Stomach smooth muscle (tissue), 2 donors: ENCODE data around the gene SRPK1.

Experiments used
- H3K27ac ChIP-seq: one replicate; pipeline ENCODE4 v1.7.0; 2013; ENCODE audit warnings: mild to moderate bottlenecking, low read length, inconsistent platforms
- H3K27me3 ChIP-seq, 2 donors: one replicate each; pipeline ENCODE4 v1.7.0; 2013; ENCODE audit warnings: low read length in 2 of 2; ENCODE audit not compliant: insufficient read depth in 2 of 2, control insufficient read depth in 1 of 2
- H3K36me3 ChIP-seq, 2 donors: one replicate each; pipeline ENCODE4 v1.7.0; 2013; ENCODE audit warnings: low read length in 2 of 2; ENCODE audit not compliant: control insufficient read depth in 2 of 2, insufficient read depth in 2 of 2
- H3K4me1 ChIP-seq: one replicate; pipeline ENCODE4 v1.7.0; 2013; ENCODE audit warnings: low read length; ENCODE audit not compliant: control insufficient read depth, insufficient read depth
- H3K4me3 ChIP-seq, 2 donors: one replicate each; pipeline ENCODE4 v1.7.0; 2013; ENCODE audit warnings: low read length in 2 of 2
- H3K9ac ChIP-seq, 2 donors: one replicate each; pipeline ENCODE4 v1.7.0; 2013; ENCODE audit warnings: low read length in 2 of 2, mild to moderate bottlenecking in 1 of 2
- H3K9me3 ChIP-seq, 2 donors: one replicate each; pipeline ENCODE4 v1.7.0; 2013; ENCODE audit warnings: low read length in 2 of 2; ENCODE audit not compliant: control insufficient read depth in 2 of 2
- donor health status: healthy.
- donor health status: Pancreatic carcinoma.

SRPK1 gene

DNA sequence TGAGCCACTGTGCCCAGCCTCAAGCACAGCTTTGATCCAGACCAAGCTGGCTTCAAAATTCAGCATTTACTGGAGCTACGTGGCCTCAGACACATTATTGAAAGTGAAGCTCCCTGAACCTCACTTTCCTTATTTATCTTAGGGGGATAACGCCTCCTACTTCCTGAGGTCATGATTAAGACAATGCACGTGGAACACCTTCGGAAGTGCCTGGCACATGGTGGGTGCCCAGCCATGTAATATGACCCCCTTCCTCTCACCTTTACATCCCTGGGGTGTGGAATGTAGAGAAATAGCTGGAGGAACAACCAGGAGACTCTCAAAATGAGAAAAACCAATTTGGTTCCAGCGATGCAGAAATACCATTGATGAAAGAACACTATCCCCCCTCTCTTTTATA, 122.2 kb downstream of the SRPK1 start:
- Histone ChIP-seq H3K27ac (no peak overlapping the region), H3K4me1 (no peaks in the 10 kb centered on the region), H3K4me3 (no peak overlapping the region), H3K36me3 (no peaks in the 10 kb centered on the region), H3K27me3 (peaks cover 0 to 21% of the 10 kb centered on the region in 2 donors), H3K9ac (no peak overlapping the region), H3K9me3 (no peaks in the 10 kb centered on the region)

DNA sequence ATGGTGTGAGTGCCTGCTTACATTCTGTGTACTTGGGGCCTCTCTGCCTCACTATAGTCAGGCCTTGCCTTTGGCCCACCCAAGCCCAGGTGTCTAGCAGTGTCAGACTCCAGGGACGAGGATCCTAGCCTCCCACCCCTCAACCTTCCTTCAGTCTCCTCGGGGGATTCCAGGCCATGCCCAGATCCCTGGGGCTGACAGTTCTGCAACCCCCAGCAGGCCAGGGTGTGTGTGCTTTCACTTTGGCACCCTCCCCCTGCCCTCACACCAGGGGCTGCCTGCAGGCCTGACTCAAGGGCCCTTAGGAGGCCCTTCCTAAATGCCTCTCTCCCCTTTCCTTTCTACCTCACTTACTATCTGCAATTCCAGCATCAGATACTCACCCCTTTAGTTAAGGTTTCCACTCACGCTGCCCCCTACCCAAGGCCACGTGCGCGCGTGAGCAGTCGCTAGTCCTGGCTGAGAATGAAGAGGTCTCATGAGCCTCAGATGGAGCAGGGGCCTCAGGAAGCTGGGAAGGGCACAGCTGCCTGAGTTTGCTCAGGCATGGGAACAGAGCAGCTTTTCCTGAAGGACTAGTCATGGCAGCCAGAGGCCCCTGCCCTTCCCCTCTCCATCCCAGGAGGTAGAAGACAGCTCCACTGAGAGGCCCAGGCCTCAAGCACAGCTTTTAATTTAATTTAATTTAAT, 122.9 kb downstream of the SRPK1 start:
- no peak overlapping the region for H3K4me3 ChIP-seq
- no peak overlapping the region for H3K27ac ChIP-seq
- H3K27me3 ChIP-seq = peaks cover 0 to 25% of the 10 kb centered on the region in 2 donors
- no peaks in the 10 kb centered on the region for H3K9me3 ChIP-seq
- no peaks in the 10 kb centered on the region for H3K4me1 ChIP-seq
- no peaks in the 10 kb centered on the region for H3K36me3 ChIP-seq
- no peak overlapping the region for H3K9ac ChIP-seq

DNA sequence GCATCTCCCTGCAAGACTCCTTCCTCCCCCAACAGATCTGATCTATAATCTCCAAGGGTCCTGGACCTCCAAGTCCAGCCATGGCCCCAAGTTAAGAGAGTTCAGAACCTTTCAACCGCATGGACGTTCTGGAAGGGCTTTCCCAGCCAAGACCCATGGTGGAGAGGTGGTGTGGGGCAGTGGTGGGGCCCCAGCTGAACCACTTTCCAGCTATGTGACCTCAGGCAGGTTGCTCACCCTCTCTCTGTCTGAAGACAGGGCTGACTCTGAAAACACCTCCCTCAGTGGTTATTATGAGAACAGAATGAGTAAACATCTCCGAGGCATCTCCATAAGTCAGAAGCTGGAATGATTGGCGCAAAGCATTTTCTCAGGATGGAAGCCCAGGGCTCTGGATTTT, 124.7 kb downstream of the SRPK1 start:
- H3K36me3 ChIP-seq = no peaks in the 10 kb centered on the region
- no peaks in the 10 kb centered on the region for H3K4me1 ChIP-seq
- H3K27ac ChIP-seq = no peak overlapping the region
- no peak overlapping the region for H3K4me3 ChIP-seq
- H3K9me3 ChIP-seq = no peaks in the 10 kb centered on the region
- H3K27me3 ChIP-seq = peaks cover 0 to 31% of the 10 kb centered on the region in 2 donors
- H3K9ac ChIP-seq = no peak overlapping the region

DNA sequence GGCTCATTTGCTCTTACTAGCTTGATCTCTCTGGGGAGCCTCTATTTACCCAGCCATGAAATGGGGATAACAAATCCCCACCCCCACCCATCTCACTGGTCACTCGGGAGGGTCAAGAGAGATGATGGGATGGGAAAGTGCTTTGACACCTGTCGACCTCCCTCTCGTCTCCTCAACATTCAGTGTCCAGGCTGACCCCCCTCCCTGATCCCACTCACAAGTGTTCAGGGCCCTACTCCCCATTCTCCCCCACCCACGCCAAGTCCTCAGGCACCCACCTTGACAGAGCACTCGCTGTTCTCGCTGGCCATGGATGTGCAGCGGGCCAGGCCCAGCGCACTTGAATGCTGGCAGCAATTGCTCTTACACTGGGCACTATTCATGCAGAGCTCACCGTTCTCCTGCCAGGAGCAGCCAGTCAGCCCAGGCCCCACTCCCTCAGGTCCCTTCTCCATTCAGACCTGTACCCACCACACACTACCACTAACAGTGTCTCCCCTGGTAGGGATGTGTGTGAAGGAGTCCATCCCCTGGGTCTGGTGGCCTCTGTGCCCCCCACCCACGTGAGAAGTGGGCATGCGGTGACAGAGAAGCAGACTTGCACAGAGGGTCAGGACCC, 125.3 kb downstream of the SRPK1 start:
- Histone ChIP-seq H3K36me3 (no peaks in the 10 kb centered on the region), H3K9me3 (no peaks in the 10 kb centered on the region), H3K4me3 (no peak overlapping the region), H3K27ac (no peak overlapping the region), H3K27me3 (peaks cover 0 to 33% of the 10 kb centered on the region in 2 donors), H3K4me1 (no peaks in the 10 kb centered on the region), H3K9ac (no peak overlapping the region)

DNA sequence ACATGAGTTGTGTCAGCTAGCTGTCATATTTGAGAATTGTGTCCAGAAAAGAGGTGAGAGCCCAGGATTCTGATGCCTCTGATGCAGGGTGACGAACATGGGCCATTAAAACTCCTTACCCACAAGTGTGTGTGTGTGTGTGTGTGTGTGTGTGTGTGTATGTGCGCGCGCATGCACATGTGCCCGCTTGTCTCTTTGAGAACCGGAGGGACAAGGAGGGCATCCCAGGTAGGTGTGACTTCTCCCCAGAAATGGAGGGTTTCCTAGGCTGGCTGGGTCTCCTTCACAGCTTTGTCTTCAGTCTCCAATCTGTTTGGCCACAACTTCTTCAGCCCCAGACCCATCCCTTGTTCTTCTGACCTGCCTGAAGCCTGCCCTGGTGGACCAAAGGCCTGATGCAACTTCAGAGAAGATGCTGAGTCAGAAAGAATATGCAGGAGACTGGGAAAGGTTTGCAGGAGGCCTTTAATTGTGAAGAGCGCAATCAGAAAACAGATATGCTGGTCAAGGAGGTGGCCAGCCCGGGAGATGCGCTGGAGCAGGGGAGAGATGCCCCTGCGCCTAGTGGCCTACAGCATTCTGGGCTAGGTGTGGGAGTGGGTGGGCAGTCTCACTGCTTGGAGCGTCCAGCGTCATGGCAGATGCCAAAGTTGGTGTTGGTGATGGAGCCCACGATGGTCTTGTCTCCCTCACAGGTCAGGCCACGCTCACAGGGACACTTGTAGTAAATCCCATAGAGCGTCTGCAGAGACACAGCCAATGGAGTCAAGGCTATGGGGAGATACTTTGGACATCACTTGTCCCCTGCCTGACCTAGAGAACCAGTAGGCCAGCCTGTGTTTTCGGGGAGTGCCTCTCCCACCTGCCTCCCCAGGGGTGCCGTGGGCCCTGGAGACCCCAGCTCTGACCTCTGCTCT, 126.1 kb downstream of the SRPK1 start:
- Histone ChIP-seq H3K27ac (no peak overlapping the region), H3K9me3 (no peaks in the 10 kb centered on the region), H3K27me3 (peaks cover 0 to 34% of the 10 kb centered on the region in 2 donors), H3K36me3 (no peaks in the 10 kb centered on the region), H3K4me1 (no peaks in the 10 kb centered on the region), H3K4me3 (no peak overlapping the region), H3K9ac (no peak overlapping the region)

DNA sequence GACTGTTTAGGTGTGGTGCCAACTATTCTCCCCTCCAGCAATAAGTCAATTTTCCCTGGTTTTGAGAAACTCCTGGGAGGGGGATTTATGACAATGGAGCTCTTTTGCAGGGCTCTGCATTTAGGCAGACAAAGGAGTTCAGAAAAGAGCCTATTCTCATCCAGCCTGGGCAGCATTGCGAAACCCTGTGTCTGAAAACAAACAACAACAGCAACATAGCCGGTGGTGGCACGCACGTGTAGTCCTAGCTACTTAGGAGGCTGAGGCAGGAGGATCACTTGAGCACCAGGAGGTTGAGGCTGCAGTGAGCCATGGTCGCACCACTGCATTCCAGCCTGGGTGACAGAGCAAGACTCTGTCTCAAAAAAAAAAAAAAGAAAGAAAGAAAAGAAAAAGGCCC, 130.2 kb downstream of the SRPK1 start:
- Histone ChIP-seq H3K27ac (no peak overlapping the region), H3K4me1 (no peaks in the 10 kb centered on the region), H3K9ac (no peak overlapping the region), H3K36me3 (no peaks in the 10 kb centered on the region), H3K27me3 (peaks cover 17 to 42% of the 10 kb centered on the region in 2 donors), H3K9me3 (no peaks in the 10 kb centered on the region), H3K4me3 (no peak overlapping the region)

DNA sequence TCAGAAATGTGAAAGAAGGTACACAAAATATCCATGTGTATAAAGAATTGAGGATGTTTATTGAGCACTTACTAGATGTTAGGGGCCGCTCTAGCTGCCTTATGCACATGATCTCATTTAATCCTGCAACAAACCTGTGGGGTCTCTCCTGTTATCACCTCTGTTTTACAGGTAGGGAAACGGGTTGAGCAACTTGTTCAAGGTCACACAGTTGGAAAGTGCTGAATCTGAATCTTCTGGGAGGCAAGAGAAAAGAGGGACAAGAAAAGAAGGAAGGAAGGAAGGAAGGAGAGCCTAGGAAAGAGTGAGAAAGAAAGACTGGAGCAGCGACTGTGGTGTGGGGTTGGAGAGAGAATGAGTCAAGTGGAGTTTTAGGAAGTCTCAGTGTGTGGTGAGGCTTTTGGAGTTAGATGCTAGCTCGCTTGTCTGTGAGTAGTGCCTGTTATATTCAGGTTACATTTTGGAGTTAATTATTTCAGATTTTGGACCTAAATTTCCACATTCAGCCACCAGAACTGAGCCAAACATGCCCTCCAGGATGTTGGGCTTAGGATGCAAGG, 132.4 kb downstream of the SRPK1 start:
- H3K9ac ChIP-seq = no peak overlapping the region
- H3K4me1 ChIP-seq = no peaks in the 10 kb centered on the region
- H3K27me3 ChIP-seq = peaks cover 17 to 42% of the 10 kb centered on the region in 2 donors
- no peak overlapping the region for H3K27ac ChIP-seq
- no peaks in the 10 kb centered on the region for H3K36me3 ChIP-seq
- H3K9me3 ChIP-seq = no peaks in the 10 kb centered on the region
- no peak overlapping the region for H3K4me3 ChIP-seq

DNA sequence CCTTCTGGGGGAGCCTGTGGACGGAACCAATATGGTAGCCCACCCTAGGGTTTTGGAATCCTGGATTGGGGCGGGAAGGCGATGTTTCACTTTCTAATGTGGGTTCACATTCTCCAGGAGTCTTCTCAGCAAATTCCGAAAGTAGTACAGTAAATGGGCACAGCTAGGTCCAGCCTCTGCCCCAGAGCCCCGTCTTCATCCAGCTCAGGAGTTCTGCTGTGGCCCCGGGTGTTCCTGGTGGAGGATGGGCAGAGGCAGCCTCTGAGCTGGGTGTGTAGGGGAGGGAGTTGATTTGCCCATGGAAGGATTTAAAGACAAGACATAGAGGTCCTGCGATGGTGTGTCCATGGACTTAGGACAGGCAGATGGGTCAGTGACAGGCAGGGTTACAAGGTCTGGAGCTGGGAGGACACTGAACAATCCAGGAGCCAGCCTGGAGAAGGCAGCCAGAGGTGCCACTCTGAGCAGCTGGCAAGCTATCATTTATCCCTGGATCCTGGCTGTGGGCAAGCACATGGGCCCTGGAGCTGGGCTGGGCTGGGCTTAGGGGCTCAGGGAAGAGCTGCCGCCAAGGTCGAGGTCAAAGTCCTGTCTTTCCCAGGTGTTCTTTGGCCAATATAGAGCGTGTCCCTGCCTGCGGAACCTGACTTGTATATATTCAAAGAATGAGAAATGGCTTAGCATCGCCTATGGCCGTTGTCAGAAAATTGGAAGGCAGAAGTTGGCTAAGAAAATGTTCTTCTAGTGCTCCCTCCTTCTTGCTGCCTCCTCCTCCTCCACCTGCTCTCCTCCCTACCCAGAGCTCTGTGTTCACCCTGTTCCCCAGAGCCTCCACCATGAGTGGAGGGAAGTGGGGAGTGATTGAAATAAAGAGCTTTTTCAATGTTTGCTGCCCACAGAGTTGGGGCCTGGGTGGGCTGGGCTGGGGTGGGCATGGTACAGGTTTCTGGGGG, 133.4 kb downstream of the SRPK1 start:
- no peaks in the 10 kb centered on the region for H3K9me3 ChIP-seq
- H3K9ac ChIP-seq = no peak overlapping the region
- peaks cover 17 to 34% of the 10 kb centered on the region in 2 donors for H3K27me3 ChIP-seq
- H3K27ac ChIP-seq = no peak overlapping the region
- no peaks in the 10 kb centered on the region for H3K4me1 ChIP-seq
- H3K36me3 ChIP-seq = no peaks in the 10 kb centered on the region
- H3K4me3 ChIP-seq = no peak overlapping the region

DNA sequence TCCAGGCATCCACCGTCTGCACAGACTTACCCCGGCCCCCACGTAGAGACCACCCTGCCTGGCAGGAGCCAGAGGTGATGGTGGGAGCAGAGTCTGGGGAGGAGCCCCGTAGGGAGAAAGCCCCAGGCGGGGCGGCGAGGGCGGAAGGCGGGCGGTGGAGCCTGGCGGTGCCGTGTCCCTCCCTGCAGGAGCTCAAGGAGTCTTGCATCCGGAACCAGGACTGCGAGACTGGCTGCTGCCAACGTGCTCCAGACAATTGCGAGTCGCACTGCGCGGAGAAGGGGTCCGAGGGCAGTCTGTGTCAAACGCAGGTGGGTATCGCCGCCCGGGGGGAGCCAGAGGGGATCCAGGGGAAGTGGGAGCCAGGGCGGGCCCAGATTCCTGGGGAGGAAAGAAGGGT, 134.1 kb downstream of the SRPK1 start:
- Histone ChIP-seq H3K4me1 (no peaks in the 10 kb centered on the region), H3K36me3 (no peaks in the 10 kb centered on the region), H3K4me3 (no peak overlapping the region), H3K9me3 (no peaks in the 10 kb centered on the region), H3K9ac (no peak overlapping the region), H3K27ac (no peak overlapping the region), H3K27me3 (peaks cover 17 to 32% of the 10 kb centered on the region in 2 donors)

DNA sequence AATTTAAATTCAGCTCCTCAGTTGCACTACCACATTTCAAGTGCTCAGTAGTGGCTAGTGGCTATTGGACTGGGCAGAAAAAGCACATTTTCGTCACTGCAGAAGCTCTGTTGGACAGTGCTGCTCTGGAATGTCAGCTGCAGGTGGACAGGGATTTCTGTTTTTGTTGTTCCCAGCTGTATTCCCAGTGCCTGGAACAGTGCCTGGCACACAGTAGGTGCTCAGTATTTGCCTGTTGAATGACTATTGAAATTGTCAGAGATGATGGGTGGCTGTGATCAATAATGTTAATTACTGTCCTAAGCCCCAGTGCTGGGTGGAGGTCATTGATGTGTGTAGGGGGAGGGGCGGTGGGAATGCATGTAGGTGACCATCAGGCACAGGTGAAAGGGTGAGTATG, 134.6 kb downstream of the SRPK1 start:
- no peaks in the 10 kb centered on the region for H3K36me3 ChIP-seq
- H3K27me3 ChIP-seq = peaks cover 17 to 32% of the 10 kb centered on the region in 2 donors
- no peak overlapping the region for H3K9ac ChIP-seq
- no peaks in the 10 kb centered on the region for H3K4me1 ChIP-seq
- no peaks in the 10 kb centered on the region for H3K9me3 ChIP-seq
- no peak overlapping the region for H3K4me3 ChIP-seq
- H3K27ac ChIP-seq = no peak overlapping the region
